ENCODE measurements around the gene SPRR2G. TPM values are rescaled to one million over a fixed set of nuclear protein-coding genes. Genes with fewer than 3 reads are reported as not detected.
"Not testable (repeated sequence)": the region's sequence is repeated elsewhere in the genome, so short reads cannot be mapped to it uniquely, and the experiment has no call there.

SPRR2G gene
- total RNA-seq, 1 experiment from 2014 or later: not detected

- Histone ChIP-seq H3K4me3 (ENCODE audit: low read depth, low read length, poor library complexity, severe bottlenecking) (no peak overlapping the region), H3K27ac (ENCODE audit: low read depth, low read length, poor library complexity, severe bottlenecking) (no peak overlapping the region), H3K36me3 (ENCODE audit: insufficient read depth, low read length, poor library complexity, severe bottlenecking) (no peaks in the 10 kb centered on the region), H3K27me3 (replicated peaks; ENCODE audit: insufficient read depth, low read depth, low read length, poor library complexity) (peaks cover 38% of the 10 kb centered on the region), H3K4me1 (ENCODE audit: insufficient read depth, low read length, poor library complexity, severe bottlenecking) (no peaks in the 10 kb centered on the region), H3K9me3 (ENCODE audit: low read depth, low read length, poor library complexity, severe bottlenecking) (no peaks in the 10 kb centered on the region)
- no TSS peak for BruUV-seq (replicated peaks)
- intact Hi-C loops (cut with micrococcal nuclease; ENCODE audit: unreplicated experiment): no loop called here
- no peak for DNase-seq (ENCODE audit: low spot score)
- TF ChIP-seq, protein P1, sequence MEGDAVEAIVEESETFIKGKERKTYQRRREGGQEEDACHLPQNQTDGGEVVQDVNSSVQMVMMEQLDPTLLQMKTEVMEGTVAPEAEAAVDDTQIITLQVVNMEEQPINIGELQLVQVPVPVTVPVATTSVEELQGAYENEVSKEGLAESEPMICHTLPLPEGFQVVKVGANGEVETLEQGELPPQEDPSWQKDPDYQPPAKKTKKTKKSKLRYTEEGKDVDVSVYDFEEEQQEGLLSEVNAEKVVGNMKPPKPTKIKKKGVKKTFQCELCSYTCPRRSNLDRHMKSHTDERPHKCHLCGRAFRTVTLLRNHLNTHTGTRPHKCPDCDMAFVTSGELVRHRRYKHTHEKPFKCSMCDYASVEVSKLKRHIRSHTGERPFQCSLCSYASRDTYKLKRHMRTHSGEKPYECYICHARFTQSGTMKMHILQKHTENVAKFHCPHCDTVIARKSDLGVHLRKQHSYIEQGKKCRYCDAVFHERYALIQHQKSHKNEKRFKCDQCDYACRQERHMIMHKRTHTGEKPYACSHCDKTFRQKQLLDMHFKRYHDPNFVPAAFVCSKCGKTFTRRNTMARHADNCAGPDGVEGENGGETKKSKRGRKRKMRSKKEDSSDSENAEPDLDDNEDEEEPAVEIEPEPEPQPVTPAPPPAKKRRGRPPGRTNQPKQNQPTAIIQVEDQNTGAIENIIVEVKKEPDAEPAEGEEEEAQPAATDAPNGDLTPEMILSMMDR (conservative IDR thresholded peaks at IDR 0.05; ENCODE audit: low read depth, low read length): no peak
- no peak for TF ChIP-seq EZH2 (IDR thresholded peaks at IDR 0.05; ENCODE audit: borderline replicate concordance, low read depth, low read length, poor library complexity, severe bottlenecking)
- ChIA-PET CTCF (no interaction called here), POLR2A (ENCODE audit: low non-redundant PET) (no interaction called here)
Measured at GRCh38 chr1:153120945-153121344, 29.7 kb downstream of the SPRR2G start.

- POLR2A ChIA-PET (ENCODE audit: low non-redundant PET): no interaction called here
- intact Hi-C loops (cut with micrococcal nuclease; ENCODE audit: unreplicated experiment): no loop called here
- TF ChIP-seq EZH2 (IDR thresholded peaks at IDR 0.05; ENCODE audit: borderline replicate concordance, low read depth, low read length, poor library complexity, severe bottlenecking): no peak
- no TSS peak for BruUV-seq (replicated peaks)
- Histone ChIP-seq H3K27me3 (replicated peaks; ENCODE audit: insufficient read depth, low read depth, low read length, poor library complexity) (peaks cover 42% of the 10 kb centered on the region), H3K27ac (ENCODE audit: low read depth, low read length, poor library complexity, severe bottlenecking) (no peak overlapping the region), H3K4me3 (ENCODE audit: low read depth, low read length, poor library complexity, severe bottlenecking) (no peak overlapping the region), H3K4me1 (ENCODE audit: insufficient read depth, low read length, poor library complexity, severe bottlenecking) (no peaks in the 10 kb centered on the region), H3K9me3 (ENCODE audit: low read depth, low read length, poor library complexity, severe bottlenecking) (no peaks in the 10 kb centered on the region), H3K36me3 (ENCODE audit: insufficient read depth, low read length, poor library complexity, severe bottlenecking) (no peaks in the 10 kb centered on the region)
- CTCF ChIA-PET: no interaction called here
- no peak for DNase-seq (ENCODE audit: low spot score)
Measured at GRCh38 chr1:153119491-153119971, 31.2 kb downstream of the SPRR2G start.

DNA sequence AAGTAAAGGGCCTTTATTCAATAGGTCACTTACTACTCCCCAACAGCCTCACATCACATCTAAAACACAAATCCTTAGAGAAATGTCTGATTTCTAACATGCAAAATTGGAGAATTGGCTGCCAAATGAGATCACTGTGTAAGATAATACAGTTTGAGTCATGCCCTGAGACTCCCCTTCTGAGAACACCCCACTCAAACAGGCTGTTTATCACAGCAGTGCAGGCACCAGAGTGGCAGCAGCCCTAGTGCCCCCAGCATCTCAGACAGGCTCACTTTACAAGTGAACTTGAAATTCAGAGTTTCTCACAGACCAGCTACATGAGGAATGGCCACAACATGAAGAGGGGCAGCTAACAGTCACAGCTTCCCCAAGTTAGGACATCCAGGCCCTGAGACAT is 35.4 kb downstream of the SPRR2G start:
- BruUV-seq (replicated peaks); H3K4me1 ChIP-seq (ENCODE audit: insufficient read depth, low read length, poor library complexity, severe bottlenecking); POLR2A ChIA-PET (ENCODE audit: low non-redundant PET); H3K4me3 ChIP-seq (ENCODE audit: low read depth, low read length, poor library complexity, severe bottlenecking); intact Hi-C loops (cut with micrococcal nuclease; ENCODE audit: unreplicated experiment); DNase-seq (ENCODE audit: low spot score); CTCF ChIA-PET; H3K36me3 ChIP-seq (ENCODE audit: insufficient read depth, low read length, poor library complexity, severe bottlenecking); H3K9me3 ChIP-seq (ENCODE audit: low read depth, low read length, poor library complexity, severe bottlenecking); H3K27ac ChIP-seq (ENCODE audit: low read depth, low read length, poor library complexity, severe bottlenecking): not testable (repeated sequence)
- peaks cover 33% of the 10 kb centered on the region for H3K27me3 ChIP-seq (replicated peaks; ENCODE audit: insufficient read depth, low read depth, low read length, poor library complexity)

GRCh38 chr1:153113416-153113815 is 37.3 kb downstream of the SPRR2G start, which contains the start of gene SPRR2F:
SPRR2F (minus strand) TSS chr1:153113516; CDS start chr1:153112733, 783 bp downstream.
- BruUV-seq (replicated peaks): no TSS peak
- no peak for DNase-seq (ENCODE audit: low spot score)
- Histone ChIP-seq H3K4me3 (ENCODE audit: low read depth, low read length, poor library complexity, severe bottlenecking) (no peak within 1 kb of the TSS), H3K9me3 (ENCODE audit: low read depth, low read length, poor library complexity, severe bottlenecking) (no peaks in the 10 kb centered on the region), H3K27me3 (replicated peaks; ENCODE audit: insufficient read depth, low read depth, low read length, poor library complexity) (peaks cover 16% of the 10 kb centered on the region), H3K36me3 (ENCODE audit: insufficient read depth, low read length, poor library complexity, severe bottlenecking) (no peaks in the 10 kb centered on the region), H3K4me1 (ENCODE audit: insufficient read depth, low read length, poor library complexity, severe bottlenecking) (no peaks in the 10 kb centered on the region), H3K27ac (ENCODE audit: low read depth, low read length, poor library complexity, severe bottlenecking) (no peak within 1 kb of the TSS)
- TF ChIP-seq, protein P1 (conservative IDR thresholded peaks at IDR 0.05; ENCODE audit: low read depth, low read length): no peak
- TF ChIP-seq EZH2 (IDR thresholded peaks at IDR 0.05; ENCODE audit: borderline replicate concordance, low read depth, low read length, poor library complexity, severe bottlenecking): no peak
- intact Hi-C loops (cut with micrococcal nuclease; ENCODE audit: unreplicated experiment): no loop called here
- CTCF ChIA-PET: no interaction called here
- POLR2A ChIA-PET (ENCODE audit: low non-redundant PET): no interaction called here

DNA sequence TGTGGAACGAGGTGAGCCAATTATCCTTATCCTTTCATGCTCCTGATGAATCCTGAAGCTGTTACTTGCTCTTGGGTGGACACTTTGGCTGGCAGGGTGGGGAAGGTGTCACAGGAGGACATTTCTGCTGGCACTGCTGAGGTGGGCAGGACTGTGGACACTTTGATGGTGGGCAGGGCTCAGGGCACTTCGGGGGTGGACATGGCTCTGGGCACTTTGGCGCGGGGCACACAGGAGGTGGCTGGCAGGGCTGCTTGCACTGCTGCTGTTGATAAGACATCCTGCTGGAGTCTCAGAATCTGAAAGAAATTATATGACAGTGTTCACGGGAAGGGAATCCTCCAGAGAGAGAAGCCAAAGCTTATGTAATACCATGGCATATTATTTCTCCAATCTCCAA is 38.2 kb downstream of the SPRR2G start:
- H3K9me3 ChIP-seq (ENCODE audit: low read depth, low read length, poor library complexity, severe bottlenecking); intact Hi-C loops (cut with micrococcal nuclease; ENCODE audit: unreplicated experiment); CTCF ChIA-PET; POLR2A ChIA-PET (ENCODE audit: low non-redundant PET); H3K4me1 ChIP-seq (ENCODE audit: insufficient read depth, low read length, poor library complexity, severe bottlenecking); H3K27ac ChIP-seq (ENCODE audit: low read depth, low read length, poor library complexity, severe bottlenecking); H3K4me3 ChIP-seq (ENCODE audit: low read depth, low read length, poor library complexity, severe bottlenecking); H3K36me3 ChIP-seq (ENCODE audit: insufficient read depth, low read length, poor library complexity, severe bottlenecking); BruUV-seq (replicated peaks); H3K27me3 ChIP-seq (replicated peaks; ENCODE audit: insufficient read depth, low read depth, low read length, poor library complexity); DNase-seq (ENCODE audit: low spot score): not testable (repeated sequence)

Data from A673 (cell line).